Measurements from ENCODE around the gene EPB41L4A.

EPB41L4A gene

GRCh38 chr5:112283034-112283582, 136.0 kb downstream of the EPB41L4A start:
- Histone ChIP-seq H3K4me1 (ENCODE audit: insufficient read depth, low read length, poor library complexity, severe bottlenecking) (no peaks in the 10 kb centered on the region), H4K20me1 (ENCODE audit: insufficient read depth, low read length, poor library complexity, severe bottlenecking) (no peaks in the 10 kb centered on the region), H2AFZ (ENCODE audit: low read length) (no peak overlapping the region), H3K9me3 (ENCODE audit: insufficient read depth, low read depth, low read length) (no peaks in the 10 kb centered on the region), H3F3A (ENCODE audit: low read depth) (no peaks in the 10 kb centered on the region), H3K79me2 (ENCODE audit: insufficient read depth, low read length) (no peaks in the 10 kb centered on the region), H3K27me3 (ENCODE audit: insufficient read depth, low read length, poor library complexity, severe bottlenecking) (no peaks in the 10 kb centered on the region), H3K4me3 (ENCODE audit: low read length, poor library complexity, severe bottlenecking) (no peak overlapping the region), H3K9ac (ENCODE audit: low read depth, low read length, poor library complexity, severe bottlenecking) (no peak overlapping the region), H3K4me2 (ENCODE audit: low read depth, low read length, poor library complexity, severe bottlenecking) (no peak overlapping the region), H3K36me3 (ENCODE audit: insufficient read depth, low read length) (no peaks in the 10 kb centered on the region), H3K9me2 (replicated peaks; ENCODE audit: low read depth, low read length) (no peaks in the 10 kb centered on the region)
- no peak for TF ChIP-seq CTCF (conservative IDR thresholded peaks at IDR 0.05; ENCODE audit: low read length)
- TF ChIP-seq EZH2phosphoT487 (IDR thresholded peaks at IDR 0.05; ENCODE audit: borderline replicate concordance): no peak

GRCh38 chr5:112279082-112279481, 140.0 kb downstream of the EPB41L4A start:
- no peaks in the 10 kb centered on the region for H3F3A ChIP-seq (ENCODE audit: low read depth)
- no peak overlapping the region for H3K4me3 ChIP-seq (ENCODE audit: low read length, poor library complexity, severe bottlenecking)
- H3K9me3 ChIP-seq (ENCODE audit: insufficient read depth, low read depth, low read length): no peaks in the 10 kb centered on the region
- H3K79me2 ChIP-seq (ENCODE audit: insufficient read depth, low read length): no peaks in the 10 kb centered on the region
- no peak for TF ChIP-seq CTCF (conservative IDR thresholded peaks at IDR 0.05; ENCODE audit: low read length)
- no peak for TF ChIP-seq EZH2phosphoT487 (IDR thresholded peaks at IDR 0.05; ENCODE audit: borderline replicate concordance)
- H3K4me2 ChIP-seq (ENCODE audit: low read depth, low read length, poor library complexity, severe bottlenecking): no peak overlapping the region
- H4K20me1 ChIP-seq (ENCODE audit: insufficient read depth, low read length, poor library complexity, severe bottlenecking): no peaks in the 10 kb centered on the region
- H2AFZ ChIP-seq (ENCODE audit: low read length): no peak overlapping the region
- H3K4me1 ChIP-seq (ENCODE audit: insufficient read depth, low read length, poor library complexity, severe bottlenecking): no peaks in the 10 kb centered on the region
- no peaks in the 10 kb centered on the region for H3K36me3 ChIP-seq (ENCODE audit: insufficient read depth, low read length)
- H3K9ac ChIP-seq (ENCODE audit: low read depth, low read length, poor library complexity, severe bottlenecking): no peak overlapping the region
- H3K27me3 ChIP-seq (ENCODE audit: insufficient read depth, low read length, poor library complexity, severe bottlenecking): no peaks in the 10 kb centered on the region
- no peaks in the 10 kb centered on the region for H3K9me2 ChIP-seq (replicated peaks; ENCODE audit: low read depth, low read length)

- Histone ChIP-seq H3K4me3 (ENCODE audit: low read length, poor library complexity, severe bottlenecking) (no peak overlapping the region), H2AFZ (ENCODE audit: low read length) (no peak overlapping the region), H3K4me2 (ENCODE audit: low read depth, low read length, poor library complexity, severe bottlenecking) (no peak overlapping the region), H3K9me3 (ENCODE audit: insufficient read depth, low read depth, low read length) (no peaks in the 10 kb centered on the region), H3K79me2 (ENCODE audit: insufficient read depth, low read length) (no peaks in the 10 kb centered on the region), H3K27me3 (ENCODE audit: insufficient read depth, low read length, poor library complexity, severe bottlenecking) (no peaks in the 10 kb centered on the region), H3K9me2 (replicated peaks; ENCODE audit: low read depth, low read length) (no peaks in the 10 kb centered on the region), H3K9ac (ENCODE audit: low read depth, low read length, poor library complexity, severe bottlenecking) (no peak overlapping the region), H3F3A (ENCODE audit: low read depth) (no peaks in the 10 kb centered on the region), H3K4me1 (ENCODE audit: insufficient read depth, low read length, poor library complexity, severe bottlenecking) (no peaks in the 10 kb centered on the region), H3K36me3 (ENCODE audit: insufficient read depth, low read length) (no peaks in the 10 kb centered on the region), H4K20me1 (ENCODE audit: insufficient read depth, low read length, poor library complexity, severe bottlenecking) (no peaks in the 10 kb centered on the region)
- no peak for TF ChIP-seq EZH2phosphoT487 (IDR thresholded peaks at IDR 0.05; ENCODE audit: borderline replicate concordance)
- TF ChIP-seq CTCF (conservative IDR thresholded peaks at IDR 0.05; ENCODE audit: low read length): no peak
Measured at GRCh38 chr5:112276991-112277390, 142.1 kb downstream of the EPB41L4A start.
